NCI-H446 (cell line): ENCODE results near the gene MRPS23.

Experiments
- DNase-seq, 2 experiments: peaks; one replicate each; lab custom pipeline; 2025; lab: John Stamatoyannopoulos, UW

MRPS23 gene

DNA sequence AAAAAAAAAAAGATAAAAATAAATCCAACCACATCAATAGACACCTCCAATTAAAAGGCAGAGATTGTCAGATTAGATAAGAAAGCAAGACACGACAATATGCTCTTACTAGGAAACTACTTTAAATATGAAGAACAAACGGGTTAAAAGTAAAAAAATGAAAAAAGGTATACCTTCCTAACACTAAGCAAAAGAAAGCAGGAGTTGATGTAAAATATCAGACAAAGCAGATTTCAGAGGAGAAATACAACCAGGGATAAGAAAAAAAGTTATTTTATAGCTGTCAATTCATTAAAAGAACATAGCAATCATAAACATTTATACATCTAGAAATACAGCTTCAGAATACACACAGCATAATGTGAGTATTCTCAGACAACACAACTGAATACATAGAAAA lies 55.0 kb downstream of the MRPS23 start:
- DNase-seq = no peak

GRCh38 chr17:57788725-57789124 lies 61.1 kb downstream of the MRPS23 start:
- DNase-seq = no peak

DNA sequence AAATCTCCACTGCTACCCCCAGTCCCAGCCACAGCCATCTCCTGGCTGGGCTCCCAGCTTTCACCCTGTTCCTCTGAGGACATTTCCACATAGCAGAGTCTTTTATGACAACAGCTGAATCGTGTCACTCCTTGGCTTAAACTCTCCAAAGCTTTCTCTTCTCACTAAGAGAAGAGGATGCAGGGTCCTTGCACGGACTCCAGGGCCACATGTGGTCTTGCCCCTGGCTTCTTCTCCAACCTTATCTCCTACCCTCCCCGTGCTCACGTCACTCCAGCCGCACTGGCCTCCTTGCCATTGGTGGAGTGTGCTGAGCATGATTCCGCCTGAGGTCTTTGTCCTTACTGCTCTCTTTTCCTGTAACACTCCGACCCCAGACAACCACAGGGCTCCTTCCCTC lies 64.8 kb downstream of the MRPS23 start:
- no peak for DNase-seq
